ENCODE results near the gene MCCC2.
"Not testable (repeated sequence)": the region's sequence is repeated elsewhere in the genome, so short reads cannot be mapped to it uniquely, and the experiment has no call there.

The MCCC2 gene

DNA sequence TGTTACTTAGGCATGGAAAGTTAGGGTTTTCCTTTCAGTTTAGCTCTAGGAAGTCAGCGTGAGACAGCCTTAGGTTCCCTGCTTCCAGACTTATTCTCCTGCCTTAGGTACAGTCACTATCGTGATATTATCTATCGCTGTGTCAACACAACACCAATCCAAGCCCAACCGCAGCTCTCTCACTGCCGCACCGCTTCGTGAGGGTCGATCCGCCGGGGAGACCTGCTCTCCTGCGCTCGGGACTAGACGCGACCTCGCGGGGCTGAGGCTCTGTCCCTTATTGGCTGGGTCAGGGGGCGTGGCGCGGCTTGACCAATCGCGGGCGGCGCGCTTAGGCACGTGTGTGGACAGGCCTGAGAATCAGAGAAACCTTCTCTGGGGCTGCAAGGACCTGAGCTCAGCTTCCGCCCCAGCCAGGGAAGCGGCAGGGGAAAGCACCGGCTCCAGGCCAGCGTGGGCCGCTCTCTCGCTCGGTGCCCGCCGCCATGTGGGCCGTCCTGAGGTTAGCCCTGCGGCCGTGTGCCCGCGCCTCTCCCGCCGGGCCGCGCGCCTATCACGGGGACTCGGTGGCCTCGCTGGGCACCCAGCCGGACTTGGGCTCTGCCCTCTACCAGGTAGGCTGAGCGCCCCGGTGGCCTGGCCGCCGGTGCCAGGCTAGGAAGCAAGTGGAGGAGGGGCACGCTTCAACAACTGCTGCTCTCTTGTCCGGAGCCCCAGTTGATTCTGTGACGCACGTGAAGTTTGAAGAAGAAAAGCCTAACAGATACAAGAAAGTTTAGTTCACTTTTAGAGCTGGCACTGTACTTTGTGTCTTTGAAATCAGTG is at the start of gene MCCC2:
Gene MCCC2, plus strand, starts transcription at position 400 of the 825 bp plus-strand sequence. Its CDS starts 86 bp downstream, at position 486.
- peak; percentile 91 for DNase-seq

DNA sequence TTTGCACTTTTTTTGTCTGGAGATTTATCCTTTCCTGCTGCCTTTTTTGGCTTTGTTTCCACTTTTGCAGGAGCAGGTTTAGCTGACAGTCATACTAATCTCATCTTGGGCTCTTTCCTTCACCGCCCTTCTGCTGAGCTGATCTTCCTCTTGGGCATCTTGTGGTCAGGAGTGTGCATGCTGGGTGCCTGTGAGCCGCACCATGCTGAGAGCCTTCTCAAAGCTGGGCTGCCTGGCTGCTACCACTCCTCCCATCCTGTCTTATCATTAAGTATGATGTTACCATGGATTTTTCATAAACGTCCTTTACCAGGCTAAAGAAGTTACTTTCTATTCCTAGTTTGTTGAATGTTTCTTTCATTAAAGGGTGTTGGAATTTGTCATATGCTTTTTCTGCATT is 49.5 kb upstream of the MCCC2 start:
- DNase-seq: no peak

DNA sequence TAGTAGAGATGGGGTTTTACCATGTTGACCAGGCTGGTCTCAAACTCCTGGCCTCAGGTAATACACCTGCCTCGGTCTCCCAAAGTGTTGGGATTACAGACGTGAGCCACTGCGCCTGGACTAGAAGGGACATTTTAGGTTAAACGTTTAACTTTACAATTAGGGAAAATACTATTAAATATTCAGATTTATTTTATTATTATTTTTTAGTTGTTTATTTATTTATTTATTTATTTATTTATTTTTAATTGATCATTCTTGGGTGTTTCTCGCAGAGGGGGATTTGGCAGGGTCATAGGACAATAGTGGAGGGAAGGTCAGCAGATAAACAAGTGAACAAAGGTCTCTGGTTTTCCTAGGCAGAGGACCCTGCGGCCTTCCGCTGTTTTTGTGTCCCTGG is 36.3 kb upstream of the MCCC2 start:
- DNase-seq: not testable (repeated sequence)

DNA sequence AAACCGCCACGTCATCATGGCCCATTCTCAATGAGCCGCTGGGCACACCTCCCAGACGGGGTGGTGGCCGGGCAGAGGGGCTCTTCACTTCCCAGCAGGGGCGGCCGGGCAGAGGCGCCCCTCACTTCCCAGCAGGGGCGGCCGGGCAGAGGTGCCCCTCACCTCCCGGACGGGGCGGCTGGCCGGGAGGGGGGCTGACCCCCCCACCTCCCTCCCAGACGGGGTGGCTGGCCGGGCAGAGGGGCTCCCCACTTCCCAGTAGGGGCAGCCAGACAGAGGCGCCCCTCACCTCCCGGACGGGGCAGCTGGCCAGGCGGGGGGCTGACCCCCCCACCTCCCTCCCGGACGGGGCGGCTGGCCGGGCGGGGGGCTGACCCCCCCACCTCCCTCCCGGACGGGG is 35.6 kb upstream of the MCCC2 start:
- DNase-seq: not testable (repeated sequence)

DNA sequence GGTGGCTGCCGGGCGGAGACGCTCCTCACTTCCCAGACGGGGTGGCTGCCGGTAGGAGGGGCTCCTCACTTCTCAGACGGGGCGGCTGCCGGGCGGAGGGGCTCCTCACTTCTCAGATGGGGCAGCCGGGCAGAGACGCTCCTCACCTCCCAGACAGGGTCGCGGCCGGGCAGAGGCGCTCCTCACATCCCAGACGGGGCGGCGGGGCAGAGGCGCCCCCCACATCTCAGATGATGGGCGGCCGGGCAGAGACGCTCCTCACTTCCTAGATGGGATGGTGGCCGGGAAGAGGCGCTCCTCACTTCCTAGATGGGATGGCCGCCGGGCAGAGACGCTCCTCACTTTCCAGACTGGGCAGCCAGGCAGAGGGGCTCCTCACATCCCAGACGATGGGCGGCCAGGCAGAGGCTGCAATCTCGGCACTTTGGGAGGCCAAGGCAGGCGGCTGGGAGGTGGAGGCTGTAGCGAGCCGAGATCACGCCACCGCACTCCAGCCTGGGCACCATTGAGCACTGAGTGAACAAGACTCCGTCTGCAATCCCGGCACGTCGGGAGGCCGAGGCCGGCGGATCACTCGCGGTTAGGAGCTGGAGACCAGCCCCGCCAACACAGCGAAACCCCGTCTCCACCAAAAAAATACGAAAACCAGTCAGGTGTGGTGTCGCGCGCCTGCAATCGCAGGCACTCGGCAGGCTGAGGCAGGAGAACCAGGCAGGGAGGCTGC is 35.0 kb upstream of the MCCC2 start:
- DNase-seq: not testable (repeated sequence)

DNA sequence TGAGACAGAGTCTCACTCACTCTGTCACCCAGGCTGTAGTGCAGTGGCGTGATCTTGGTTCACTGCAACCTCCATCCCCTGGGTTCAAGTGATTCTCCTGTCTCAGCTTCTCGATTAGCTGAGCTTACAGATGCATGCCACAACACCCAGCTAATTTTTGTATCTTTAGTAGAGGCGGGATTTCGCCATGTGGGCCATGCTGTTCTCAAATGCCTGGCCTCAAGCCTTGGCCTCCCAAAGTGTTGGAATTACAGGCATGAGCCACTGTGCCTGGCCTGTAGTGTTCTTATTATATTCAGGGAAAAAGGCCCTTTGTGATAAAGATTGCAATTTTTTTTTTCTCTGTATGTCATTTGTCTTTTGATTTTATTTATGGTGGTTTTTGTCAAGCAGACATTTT is 24.0 kb upstream of the MCCC2 start:
- DNase-seq: no peak

DNA sequence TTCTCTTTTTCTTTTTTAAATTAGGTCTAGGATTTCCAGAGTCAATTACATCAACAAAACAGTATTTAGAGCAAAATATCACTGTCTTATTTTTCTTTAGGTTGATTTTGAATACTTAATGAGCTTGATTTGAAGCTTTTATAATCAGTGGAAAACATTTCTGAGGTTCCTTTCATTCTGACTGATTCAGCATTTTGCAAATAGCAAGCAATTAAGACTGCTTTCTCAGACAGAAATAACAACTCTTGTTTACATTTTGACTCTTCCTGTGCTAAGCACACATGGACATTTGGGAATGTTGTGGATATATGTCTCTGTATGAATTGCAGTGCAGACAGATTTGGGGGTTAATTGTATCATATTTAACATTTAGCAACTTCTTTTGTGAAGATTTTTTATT is 22.2 kb upstream of the MCCC2 start:
- no peak for DNase-seq

DNA sequence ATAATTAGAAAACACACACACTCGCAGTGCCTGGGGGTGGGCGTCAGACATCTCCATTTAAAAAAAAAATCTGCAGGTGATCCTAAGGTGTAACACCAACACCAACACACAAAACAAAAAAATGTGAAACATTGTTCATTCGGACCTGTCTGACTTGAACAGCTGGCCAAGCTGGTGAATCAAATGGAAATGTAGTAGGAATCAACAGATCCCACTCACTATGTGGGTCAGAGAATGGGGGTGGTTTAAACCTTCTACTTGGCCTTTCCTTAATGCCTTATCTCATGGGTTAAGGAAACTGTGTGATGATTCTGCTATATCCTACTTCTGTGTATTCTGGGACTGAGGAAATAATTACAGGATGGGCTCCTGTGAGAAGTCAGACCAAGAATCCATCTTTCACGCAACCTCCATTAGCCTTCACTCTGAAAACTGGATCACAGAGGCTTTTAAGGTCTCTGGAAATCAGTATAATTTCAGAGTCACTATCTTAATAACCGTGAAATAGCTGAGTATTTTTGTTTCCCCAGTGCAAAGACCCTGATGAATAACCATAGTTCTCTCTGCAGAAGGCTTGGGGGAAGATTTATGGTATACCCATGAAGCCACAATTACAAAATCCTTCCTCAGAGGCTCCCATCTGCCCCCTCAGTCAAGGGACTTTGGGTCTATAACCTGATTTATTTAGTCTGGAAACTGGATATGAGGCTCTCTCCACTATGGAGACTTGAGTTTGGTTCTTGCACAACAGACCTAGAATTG is 17.2 kb upstream of the MCCC2 start:
- no peak for DNase-seq

DNA sequence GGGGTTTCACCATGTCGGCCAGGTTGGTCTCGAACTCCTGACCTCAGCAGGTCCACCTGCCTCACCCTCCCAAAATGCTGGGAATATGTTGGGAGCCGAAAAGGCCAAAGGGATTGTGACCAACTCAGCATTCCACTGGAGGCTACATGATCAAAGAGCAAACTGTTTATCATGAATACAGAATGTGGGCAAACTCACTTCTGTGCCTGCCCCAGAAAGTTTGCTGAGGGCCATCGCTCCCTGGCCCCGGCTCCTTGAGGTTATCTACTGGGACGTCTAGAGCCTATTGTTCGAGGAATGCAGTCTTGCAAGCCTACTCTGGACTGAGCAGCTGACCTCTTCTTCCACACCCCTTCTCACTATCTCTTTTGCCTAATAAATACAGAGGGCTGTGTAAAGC is 15.3 kb upstream of the MCCC2 start:
- not testable (repeated sequence) for DNase-seq

DNA sequence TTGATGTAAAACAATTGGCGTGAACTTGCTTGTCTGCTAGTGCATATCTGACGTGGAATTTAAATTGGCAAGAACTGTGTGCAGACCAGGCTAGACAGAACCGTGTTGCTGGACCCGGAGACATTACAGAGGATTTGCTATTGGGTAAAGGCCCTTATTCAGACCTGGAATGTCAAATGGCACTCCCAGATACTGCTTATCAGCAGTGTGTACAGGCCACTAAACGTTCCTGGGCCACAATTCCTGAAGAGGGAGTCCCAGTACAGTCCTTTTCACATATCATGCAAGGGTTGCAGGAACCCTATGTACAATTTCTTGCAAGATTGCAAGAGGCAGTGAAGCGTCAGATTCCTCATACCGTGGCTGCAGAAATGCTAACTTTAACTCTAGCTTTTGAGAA is 13.5 kb upstream of the MCCC2 start:
- DNase-seq: no peak

DNA sequence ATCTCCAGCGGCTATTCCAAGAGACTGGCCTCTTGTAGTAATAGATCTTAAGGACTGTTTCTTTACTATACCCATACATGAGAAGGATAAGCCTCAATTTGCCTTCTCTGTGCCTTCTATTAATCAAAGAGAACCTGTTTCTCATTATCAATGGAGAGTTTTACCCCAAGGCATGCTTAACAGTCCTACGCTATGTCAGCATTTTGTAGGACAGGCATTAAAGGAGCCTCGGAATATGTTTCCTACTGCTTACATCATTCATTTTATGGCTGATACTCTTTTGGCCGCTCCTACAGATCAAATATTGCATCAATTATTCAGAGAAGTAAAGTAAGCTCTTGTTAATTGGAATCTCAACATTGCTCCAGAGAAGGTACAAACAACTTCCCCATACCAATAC is 11.6 kb upstream of the MCCC2 start:
- not testable (repeated sequence) for DNase-seq

DNA sequence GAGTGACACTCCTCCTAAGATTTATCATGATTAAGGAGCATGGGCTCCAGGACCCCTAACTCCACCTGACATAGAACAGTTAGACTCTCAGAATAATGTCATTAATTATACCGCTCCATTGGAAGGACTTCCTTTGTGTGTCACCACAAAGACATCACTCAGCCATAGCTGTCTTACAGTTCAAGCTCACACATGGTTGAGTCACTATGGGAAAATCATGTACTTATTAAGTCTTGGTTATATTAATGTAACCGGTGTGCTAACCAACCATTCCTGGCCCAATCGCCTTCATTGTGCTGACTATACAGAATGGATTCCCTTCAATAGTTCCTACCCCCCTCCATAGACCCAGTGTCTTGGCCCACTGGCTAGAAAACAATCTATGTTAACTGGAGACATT is 10.9 kb upstream of the MCCC2 start:
- DNase-seq: no peak

DNA sequence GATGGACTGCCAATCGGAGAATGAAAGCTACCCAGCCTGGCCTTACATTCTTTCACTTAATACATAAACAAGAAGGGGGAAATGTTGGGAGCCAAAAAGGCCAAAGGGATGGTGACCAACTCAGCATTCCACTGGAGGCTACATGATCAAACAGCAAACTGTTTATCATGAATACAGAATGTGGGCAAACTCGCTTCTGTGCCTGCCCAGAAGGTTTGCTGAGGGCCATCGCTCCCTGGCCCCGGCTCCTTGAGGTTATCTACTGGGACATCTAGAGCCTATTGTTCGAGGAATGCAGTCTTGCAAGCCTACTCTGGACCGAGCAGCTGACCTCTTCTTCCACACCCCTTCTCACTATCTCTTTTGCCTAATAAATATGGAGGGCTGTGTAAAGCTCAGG is 9.3 kb upstream of the MCCC2 start:
- DNase-seq: not testable (repeated sequence)

DNA sequence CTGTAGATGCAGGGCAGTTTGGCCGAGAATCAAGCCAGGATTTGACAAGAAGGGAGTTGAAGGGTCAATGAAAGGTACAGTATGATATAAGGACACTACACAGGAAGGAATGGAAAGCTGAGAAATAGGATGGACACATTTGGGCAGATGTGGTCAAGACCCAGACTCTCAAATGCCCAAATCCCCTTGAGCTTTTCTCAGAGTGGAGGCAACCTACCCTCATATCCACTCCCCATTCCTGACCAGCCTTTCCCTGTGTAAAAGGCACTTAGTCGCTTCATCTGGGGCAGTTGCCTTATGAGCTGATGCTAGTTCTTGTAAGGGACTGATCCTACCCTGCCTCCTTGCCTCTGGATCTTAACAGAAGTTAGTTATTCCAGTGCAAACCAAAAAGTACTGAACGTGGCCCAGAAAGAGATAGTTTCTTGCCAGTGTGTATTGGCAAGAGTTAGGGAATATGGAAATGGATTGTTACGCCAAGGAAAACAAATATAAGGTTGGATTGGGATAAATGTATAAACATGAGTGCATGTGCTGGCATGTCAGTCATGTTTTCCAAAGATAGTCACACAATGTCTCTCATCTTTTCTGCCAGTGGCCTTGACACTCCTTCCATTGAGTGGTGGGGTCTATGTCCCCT is 4.1 kb upstream of the MCCC2 start:
- DNase-seq: no peak

DNA sequence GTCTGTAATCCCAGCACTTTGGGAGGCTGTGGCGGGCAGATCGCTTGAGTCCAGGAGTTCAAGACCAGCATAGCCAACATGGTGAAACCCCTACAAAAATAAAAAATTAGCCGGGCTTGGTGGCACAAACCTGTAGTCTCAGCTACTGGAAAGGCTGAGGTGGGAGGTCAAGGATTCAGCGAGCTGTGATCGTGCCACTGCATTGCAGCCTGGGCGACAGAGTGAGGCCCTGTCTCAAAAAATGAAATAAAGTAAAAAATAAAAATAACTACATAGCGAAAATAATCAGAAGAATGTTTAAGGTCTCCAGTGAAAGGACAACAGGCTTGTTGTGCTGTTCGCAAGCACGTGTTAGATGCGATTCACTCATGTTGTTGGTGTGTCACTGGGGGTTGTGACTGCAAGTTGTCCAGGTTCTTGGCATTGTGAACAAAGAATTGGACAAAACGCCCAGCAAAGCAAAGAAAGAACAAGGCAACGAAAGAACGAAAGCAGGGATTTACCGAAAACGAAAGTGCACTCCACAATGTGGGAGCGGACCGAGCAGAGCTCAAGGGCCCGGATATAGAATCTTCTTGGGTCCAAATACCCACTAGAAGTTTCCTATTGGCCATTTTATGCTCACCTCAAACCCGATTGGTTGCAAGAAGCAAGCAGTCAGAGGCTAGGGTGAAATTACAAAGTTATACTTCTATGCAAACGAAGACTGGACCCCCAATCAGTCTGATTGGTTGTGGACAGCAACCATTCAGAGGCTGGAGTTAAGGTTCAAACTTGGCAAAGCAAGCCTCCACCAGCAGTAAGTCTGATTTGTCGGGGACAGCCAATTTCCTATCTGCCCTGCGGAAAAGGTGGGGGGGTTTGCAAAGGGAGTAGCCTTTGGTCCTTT is 844 bp upstream of the MCCC2 start:
- DNase-seq: peak; percentile 45

DNA sequence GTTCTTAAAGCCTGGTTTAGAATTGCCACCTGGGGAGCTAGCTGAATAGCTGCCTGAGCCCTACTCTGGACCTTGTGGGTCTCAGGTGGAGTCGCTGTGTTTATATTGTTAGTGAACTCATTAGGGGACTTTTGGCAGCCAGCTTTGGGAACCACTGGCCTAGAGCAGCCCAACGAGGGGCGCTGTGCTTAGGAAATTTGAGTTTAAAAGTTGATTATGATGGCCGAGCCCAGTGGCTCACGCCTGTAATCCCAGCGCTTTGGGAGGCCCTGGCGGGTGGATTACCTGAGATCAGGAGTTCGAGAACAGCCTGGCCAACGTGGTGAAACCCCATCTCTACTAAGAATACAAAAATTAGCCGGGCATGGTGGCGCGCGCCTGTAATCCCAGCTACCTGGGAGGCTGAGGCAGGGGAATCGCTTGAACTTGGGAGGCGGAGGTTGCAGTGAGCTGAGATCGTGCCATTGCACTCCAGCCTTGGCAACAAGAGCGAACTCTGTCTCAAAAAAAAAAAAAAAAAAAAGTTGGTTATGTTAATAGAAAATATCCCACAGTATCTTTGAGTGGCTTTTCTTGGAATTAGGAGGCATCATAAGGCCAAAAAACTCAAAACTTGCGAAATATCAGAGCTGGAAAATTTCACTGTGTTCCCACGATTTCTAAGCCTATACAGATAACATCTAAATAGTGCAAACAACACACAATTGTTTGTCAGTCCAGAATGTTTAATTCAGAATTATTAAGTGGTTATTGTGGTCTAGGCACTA is 809 bp downstream of the MCCC2 start:
- no peak for DNase-seq

DNA sequence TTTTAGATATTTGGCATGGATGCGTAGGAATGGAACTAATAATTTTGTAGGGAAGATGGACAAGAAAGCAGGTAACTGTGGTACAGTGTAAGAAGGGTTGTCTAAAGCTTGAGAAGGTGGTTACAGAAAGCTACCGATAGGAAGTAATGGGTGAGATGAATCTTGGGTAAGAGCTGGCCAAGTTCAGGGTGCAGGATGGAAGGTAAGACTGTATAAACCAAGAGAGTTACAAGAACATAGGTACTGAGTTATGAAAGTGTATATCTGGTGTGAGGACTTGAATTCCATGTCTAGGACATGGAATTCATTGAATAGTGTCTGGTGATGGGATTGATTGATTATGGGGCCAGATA is 1.4 kb downstream of the MCCC2 start:
- DNase-seq: no peak

DNA sequence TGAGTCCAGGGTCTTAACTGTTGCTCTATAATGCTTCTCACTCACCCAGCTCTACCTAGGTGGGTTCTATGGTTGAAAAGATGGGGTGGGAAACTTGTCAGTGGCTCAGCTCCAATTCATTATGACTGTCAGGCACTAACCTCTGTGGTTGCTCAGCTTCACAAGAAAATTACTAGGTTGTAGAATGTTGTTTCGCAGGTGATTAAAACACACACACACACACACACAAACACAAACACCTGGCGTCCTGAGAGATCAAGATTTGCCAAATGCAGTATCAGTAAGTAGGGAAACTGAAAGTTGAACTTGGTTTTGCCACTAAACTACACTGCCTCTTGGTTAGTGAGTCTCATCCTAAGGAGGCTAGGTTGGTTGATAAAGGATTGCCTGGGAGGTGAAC is 2.8 kb downstream of the MCCC2 start:
- no peak for DNase-seq

DNA sequence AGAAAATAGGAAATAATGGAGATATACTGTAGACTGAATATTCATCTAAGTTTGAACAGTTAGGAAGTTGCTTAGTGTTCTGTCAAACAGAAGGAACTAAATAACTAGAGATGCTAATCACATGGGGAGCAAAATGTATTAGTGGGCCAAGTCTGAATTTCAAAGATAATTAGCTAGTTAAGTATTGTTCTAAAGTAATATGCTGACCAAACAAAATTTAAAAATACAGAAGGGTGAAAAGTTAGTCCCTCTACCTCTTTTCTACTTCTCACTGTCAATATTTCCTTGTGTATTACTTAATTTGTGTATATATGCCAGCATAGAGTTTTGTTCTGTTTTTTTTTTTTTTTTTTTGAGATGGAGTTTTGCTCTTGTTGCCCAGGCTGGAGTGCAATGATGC is 4.0 kb downstream of the MCCC2 start:
- DNase-seq: no peak

DNA sequence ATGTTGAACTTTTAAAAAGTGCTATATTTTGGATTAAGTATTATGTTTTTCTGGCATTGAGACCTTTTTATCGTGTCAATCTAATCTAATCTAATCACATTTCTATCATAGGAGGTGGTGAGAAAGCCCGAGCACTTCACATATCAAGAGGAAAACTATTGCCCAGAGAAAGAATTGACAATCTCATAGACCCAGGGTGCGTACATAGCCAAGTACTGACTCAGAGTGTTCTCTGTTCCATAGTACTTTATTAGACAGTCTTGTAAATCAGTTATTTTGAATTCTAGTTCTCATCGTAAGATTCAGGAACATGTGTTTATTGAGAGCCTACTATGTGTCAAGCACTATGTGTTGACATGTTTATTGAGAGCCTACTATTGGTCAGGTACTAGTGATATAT is 9.0 kb downstream of the MCCC2 start:
- no peak for DNase-seq

DNA sequence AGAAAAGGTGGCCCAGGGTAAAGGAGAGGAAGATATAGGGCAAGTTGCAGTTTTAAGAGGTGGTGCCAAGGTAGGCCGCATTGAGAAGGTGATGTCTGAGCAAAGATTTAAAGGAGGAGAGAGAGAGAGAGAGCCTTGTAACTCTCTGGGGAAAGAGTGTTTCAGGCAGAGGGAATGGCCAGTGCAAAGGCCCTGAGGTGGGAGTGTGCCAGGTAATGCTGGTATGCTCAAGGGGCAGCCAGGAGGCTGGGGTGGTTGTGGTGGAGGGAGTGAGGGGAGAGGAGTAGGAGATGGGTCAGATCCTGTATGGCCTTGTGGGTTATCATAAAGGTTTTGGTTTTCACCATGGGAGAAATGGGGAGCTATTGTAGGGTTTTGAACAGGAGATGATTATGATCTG is 9.9 kb downstream of the MCCC2 start:
- DNase-seq: no peak

All from NCI-H510A (cell line).